Stomach smooth muscle (tissue), 2 donors: Measurements from ENCODE around the gene OTUB2.

ENCODE experiments used
- H3K27ac ChIP-seq: one replicate; pipeline ENCODE4 v1.7.0; 2013; ENCODE audit warnings: mild to moderate bottlenecking, low read length, inconsistent platforms
- H3K27me3 ChIP-seq, 2 donors: one replicate each; pipeline ENCODE4 v1.7.0; 2013; ENCODE audit warnings: low read length in 2 of 2; ENCODE audit not compliant: insufficient read depth in 2 of 2, control insufficient read depth in 1 of 2
- H3K36me3 ChIP-seq, 2 donors: one replicate each; pipeline ENCODE4 v1.7.0; 2013; ENCODE audit warnings: low read length in 2 of 2; ENCODE audit not compliant: control insufficient read depth in 2 of 2, insufficient read depth in 2 of 2
- H3K4me1 ChIP-seq: one replicate; pipeline ENCODE4 v1.7.0; 2013; ENCODE audit warnings: low read length; ENCODE audit not compliant: control insufficient read depth, insufficient read depth
- H3K4me3 ChIP-seq, 2 donors: one replicate each; pipeline ENCODE4 v1.7.0; 2013; ENCODE audit warnings: low read length in 2 of 2
- H3K9ac ChIP-seq, 2 donors: one replicate each; pipeline ENCODE4 v1.7.0; 2013; ENCODE audit warnings: low read length in 2 of 2, mild to moderate bottlenecking in 1 of 2
- H3K9me3 ChIP-seq, 2 donors: one replicate each; pipeline ENCODE4 v1.7.0; 2013; ENCODE audit warnings: low read length in 2 of 2; ENCODE audit not compliant: control insufficient read depth in 2 of 2
- donor health status: healthy.
- donor health status: Pancreatic carcinoma.

OTUB2 gene

GRCh38 chr14:94049625-94050023, 23.5 kb downstream of the OTUB2 start:
- Histone ChIP-seq H3K36me3 (peaks cover 66 to 75% of the 10 kb centered on the region in 2 donors), H3K9me3 (no peaks in the 10 kb centered on the region), H3K27me3 (no peaks in the 10 kb centered on the region), H3K27ac (no peak overlapping the region), H3K9ac (no peak overlapping the region), H3K4me3 (no peak overlapping the region), H3K4me1 (peaks cover 23% of the 10 kb centered on the region)

- no peaks in the 10 kb centered on the region for H3K27me3 ChIP-seq
- no peak overlapping the region for H3K4me3 ChIP-seq
- peaks cover 72 to 76% of the 10 kb centered on the region in 2 donors for H3K36me3 ChIP-seq
- H3K9me3 ChIP-seq, result no peaks in the 10 kb centered on the region
- peak overlapping the region in 1 of 2 donors; percentile 13 for H3K9ac ChIP-seq
- H3K27ac ChIP-seq, result no peak overlapping the region
- peaks cover 23% of the 10 kb centered on the region for H3K4me1 ChIP-seq
Measured at GRCh38 chr14:94050231-94050880, 24.2 kb downstream of the OTUB2 start.

- peaks cover 75 to 77% of the 10 kb centered on the region in 2 donors for H3K36me3 ChIP-seq
- no peak overlapping the region for H3K27ac ChIP-seq
- H3K4me3 ChIP-seq, result no peak overlapping the region
- no peaks in the 10 kb centered on the region for H3K27me3 ChIP-seq
- no peaks in the 10 kb centered on the region for H3K9me3 ChIP-seq
- peaks cover 23% of the 10 kb centered on the region for H3K4me1 ChIP-seq
- H3K9ac ChIP-seq, result peak overlapping the region in 1 of 2 donors; percentile 5
Measured at GRCh38 chr14:94051115-94051514, 25.0 kb downstream of the OTUB2 start.

- H3K36me3 ChIP-seq, result peaks cover 79 to 81% of the 10 kb centered on the region in 2 donors
- no peak overlapping the region for H3K4me3 ChIP-seq
- peaks cover 23% of the 10 kb centered on the region for H3K4me1 ChIP-seq
- H3K27me3 ChIP-seq, result no peaks in the 10 kb centered on the region
- H3K9me3 ChIP-seq, result no peaks in the 10 kb centered on the region
- H3K27ac ChIP-seq, result peak overlapping the region; percentile 31
- H3K9ac ChIP-seq, result no peak overlapping the region
Measured at GRCh38 chr14:94051779-94052178, 25.6 kb downstream of the OTUB2 start.

GRCh38 chr14:94052199-94052598, 26.1 kb downstream of the OTUB2 start:
- Histone ChIP-seq H3K36me3 (peaks cover 80 to 81% of the 10 kb centered on the region in 2 donors), H3K4me1 (peaks cover 21% of the 10 kb centered on the region), H3K27me3 (no peaks in the 10 kb centered on the region), H3K9ac (no peak overlapping the region), H3K27ac (no peak overlapping the region), H3K9me3 (no peaks in the 10 kb centered on the region), H3K4me3 (no peak overlapping the region)

GRCh38 chr14:94052662-94053061, 26.5 kb downstream of the OTUB2 start:
- no peaks in the 10 kb centered on the region for H3K27me3 ChIP-seq
- H3K4me1 ChIP-seq, result peaks cover 21% of the 10 kb centered on the region
- H3K36me3 ChIP-seq, result peaks cover 80% of the 10 kb centered on the region in 2 donors
- H3K9ac ChIP-seq, result no peak overlapping the region
- no peaks in the 10 kb centered on the region for H3K9me3 ChIP-seq
- H3K27ac ChIP-seq, result no peak overlapping the region
- H3K4me3 ChIP-seq, result no peak overlapping the region

- H3K4me1 ChIP-seq, result peaks cover 17% of the 10 kb centered on the region
- H3K27me3 ChIP-seq, result no peaks in the 10 kb centered on the region
- H3K9ac ChIP-seq, result no peak overlapping the region
- peaks cover 79 to 80% of the 10 kb centered on the region in 2 donors for H3K36me3 ChIP-seq
- H3K4me3 ChIP-seq, result no peak overlapping the region
- H3K27ac ChIP-seq, result no peak overlapping the region
- H3K9me3 ChIP-seq, result no peaks in the 10 kb centered on the region
Measured at GRCh38 chr14:94054401-94054800, 28.3 kb downstream of the OTUB2 start.

- H3K9ac ChIP-seq, result no peak overlapping the region
- no peaks in the 10 kb centered on the region for H3K9me3 ChIP-seq
- peaks cover 17% of the 10 kb centered on the region for H3K4me1 ChIP-seq
- H3K27ac ChIP-seq, result no peak overlapping the region
- no peak overlapping the region for H3K4me3 ChIP-seq
- H3K27me3 ChIP-seq, result no peaks in the 10 kb centered on the region
- peaks cover 79 to 80% of the 10 kb centered on the region in 2 donors for H3K36me3 ChIP-seq
Measured at GRCh38 chr14:94054936-94055335, 28.8 kb downstream of the OTUB2 start.

- H3K27me3 ChIP-seq, result no peaks in the 10 kb centered on the region
- peaks cover 4% of the 10 kb centered on the region for H3K4me1 ChIP-seq
- H3K4me3 ChIP-seq, result no peak overlapping the region
- no peak overlapping the region for H3K27ac ChIP-seq
- no peak overlapping the region for H3K9ac ChIP-seq
- H3K9me3 ChIP-seq, result no peaks in the 10 kb centered on the region
- peaks cover 85 to 86% of the 10 kb centered on the region in 2 donors for H3K36me3 ChIP-seq
Measured at GRCh38 chr14:94056579-94057308, 30.6 kb downstream of the OTUB2 start.

- Histone ChIP-seq H3K9me3 (no peaks in the 10 kb centered on the region), H3K27ac (no peak overlapping the region), H3K4me1 (peaks cover 2% of the 10 kb centered on the region), H3K36me3 (peaks cover 79 to 81% of the 10 kb centered on the region in 2 donors), H3K9ac (no peak overlapping the region), H3K4me3 (no peak overlapping the region), H3K27me3 (no peaks in the 10 kb centered on the region)
Measured at GRCh38 chr14:94058128-94058673, 32.1 kb downstream of the OTUB2 start.
